Measurements from ENCODE around the gene GPX4.

- peak; percentile 17; the same call in 1 of the 2 replicates for TF ChIP-seq POLR2AphosphoS5 (IDR thresholded peaks at IDR 0.05; ENCODE audit: low read depth, low read length)
- TF ChIP-seq, protein P1, sequence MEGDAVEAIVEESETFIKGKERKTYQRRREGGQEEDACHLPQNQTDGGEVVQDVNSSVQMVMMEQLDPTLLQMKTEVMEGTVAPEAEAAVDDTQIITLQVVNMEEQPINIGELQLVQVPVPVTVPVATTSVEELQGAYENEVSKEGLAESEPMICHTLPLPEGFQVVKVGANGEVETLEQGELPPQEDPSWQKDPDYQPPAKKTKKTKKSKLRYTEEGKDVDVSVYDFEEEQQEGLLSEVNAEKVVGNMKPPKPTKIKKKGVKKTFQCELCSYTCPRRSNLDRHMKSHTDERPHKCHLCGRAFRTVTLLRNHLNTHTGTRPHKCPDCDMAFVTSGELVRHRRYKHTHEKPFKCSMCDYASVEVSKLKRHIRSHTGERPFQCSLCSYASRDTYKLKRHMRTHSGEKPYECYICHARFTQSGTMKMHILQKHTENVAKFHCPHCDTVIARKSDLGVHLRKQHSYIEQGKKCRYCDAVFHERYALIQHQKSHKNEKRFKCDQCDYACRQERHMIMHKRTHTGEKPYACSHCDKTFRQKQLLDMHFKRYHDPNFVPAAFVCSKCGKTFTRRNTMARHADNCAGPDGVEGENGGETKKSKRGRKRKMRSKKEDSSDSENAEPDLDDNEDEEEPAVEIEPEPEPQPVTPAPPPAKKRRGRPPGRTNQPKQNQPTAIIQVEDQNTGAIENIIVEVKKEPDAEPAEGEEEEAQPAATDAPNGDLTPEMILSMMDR (IDR thresholded peaks at IDR 0.05) = no peak
- TF ChIP-seq REST (IDR thresholded peaks at IDR 0.05; ENCODE audit: insufficient read depth in 1 of 2, low read depth in 2 of 2, low read length in 1 of 2) = no peak
- TF ChIP-seq TCF7L2 (IDR thresholded peaks at IDR 0.05; ENCODE audit: low read depth, low read length) = peak; percentile 45; the same call in 1 of the 2 replicates
Measured at GRCh38 chr19:1155352-1156304, 51.8 kb downstream of the GPX4 start.

All from Panc1 (cell line).